OCI-LY3 (cell line): ENCODE results near the gene BACE1-AS.
A peak's percentile ranks its signal among the peaks of the same experiment; 100 is the strongest.

Source experiments
- H2AFZ ChIP-seq: fragments of 200-600, 300-600 bp; shearing (Covaris generic); 2 replicates; pipeline ENCODE4 v1.6.0; 2014; ENCODE audit warnings: antibody characterized with exemption, low read depth, low read length
- H3K27ac ChIP-seq: fragments of 200-600, 300-600 bp; sonication (generic); 2 replicates; pipeline ENCODE4 v1.5.1; 2014; ENCODE audit warnings: mild to moderate bottlenecking, low read length, moderate library complexity, mixed read lengths
- H3K27me3 ChIP-seq: fragments of 200-600, 300-600 bp; sonication (generic); 2 replicates; pipeline ENCODE4 v1.6.1; 2014; ENCODE audit warnings: low read depth, low read length, mixed read lengths
- H3K36me3 ChIP-seq: fragments of 200-600, 300-600 bp; sonication (generic); replicated peaks from 2 replicates; pipeline ENCODE3; 2014; ENCODE audit warnings: low read depth, low read length, mixed read lengths
- H3K4me1 ChIP-seq: fragments of 300-600, 200-600 bp; sonication (generic); 2 replicates; pipeline ENCODE4 v1.6.1; 2014; ENCODE audit warnings: low read length, mixed read lengths
- H3K4me2 ChIP-seq: fragments of 200-600, 300-600 bp; sonication (generic); 2 replicates; pipeline ENCODE4 v1.6.1; 2014; ENCODE audit warnings: low read length, mixed read lengths
- H3K4me3 ChIP-seq: fragments of 300-600, 200-600 bp; sonication (generic); 2 replicates; pipeline ENCODE4 v1.5.1; 2014; ENCODE audit warnings: antibody characterized with exemption, mild to moderate bottlenecking, low read length, moderate library complexity
- H3K79me2 ChIP-seq: fragments of 300-600, 200-600 bp; shearing (Covaris generic); 2 replicates; pipeline ENCODE4 v1.6.1; 2014; ENCODE audit warnings: mild to moderate bottlenecking, low read length, mixed read lengths
- H3K9ac ChIP-seq: fragments of 300-600, 200-600 bp; shearing (Covaris generic); 2 replicates; pipeline ENCODE4 v1.6.0; 2014; ENCODE audit warnings: mild to moderate bottlenecking, low read length, moderate library complexity
- H3K9me3 ChIP-seq: fragments of 200-600, 300-600 bp; shearing (Covaris generic); 2 replicates; pipeline ENCODE4 v1.6.1; 2014; ENCODE audit warnings: low read length, mixed read lengths; ENCODE audit not compliant: insufficient read depth
- H4K20me1 ChIP-seq: fragments of 200-600, 300-600 bp; sonication (generic); 2 replicates; pipeline ENCODE4 v1.6.1; 2016; ENCODE audit warnings: low read length, mixed read lengths; ENCODE audit not compliant: insufficient read depth
- CTCF ChIP-seq: fragments of 200-600, 300-600 bp; sonication (generic); IDR thresholded peaks from 2 replicates; pipeline ENCODE4 v1.5.1; 2014; ENCODE audit warnings: antibody characterized with exemption, low read length, low read depth
- EZH2phosphoT487 ChIP-seq: fragments of 200-600 bp; shearing (Covaris generic); IDR thresholded peaks from 2 replicates; pipeline ENCODE4 v1.6.1; 2018; ENCODE audit warnings: antibody characterized with exemption, mixed run types, low read depth

BACE1-AS gene

GRCh38 chr11:117300773-117301172 lies 9.6 kb downstream of the BACE1-AS start:
- H2AFZ ChIP-seq, result peak overlapping the region; percentile 91; the same call in 1 of the 2 replicates
- no peak overlapping the region for H3K27ac ChIP-seq
- no peak overlapping the region for H3K4me3 ChIP-seq
- no peaks in the 10 kb centered on the region for H4K20me1 ChIP-seq
- no peaks in the 10 kb centered on the region; the same call in 1 of the 2 replicates for H3K27me3 ChIP-seq
- H3K4me1 ChIP-seq, result peaks cover 28% of the 10 kb centered on the region
- no peaks in the 10 kb centered on the region for H3K9me3 ChIP-seq
- H3K4me2 ChIP-seq, result peak overlapping the region; percentile 34
- no peak overlapping the region for H3K9ac ChIP-seq
- H3K36me3 ChIP-seq, result no peaks in the 10 kb centered on the region
- TF ChIP-seq CTCF (no peak), EZH2phosphoT487 (no peak)
- no peaks in the 10 kb centered on the region for H3K79me2 ChIP-seq

GRCh38 chr11:117302228-117302627 lies 11.1 kb downstream of the BACE1-AS start:
- H4K20me1 ChIP-seq, result no peaks in the 10 kb centered on the region
- H3K9ac ChIP-seq, result no peak overlapping the region
- TF ChIP-seq CTCF, result no peak
- TF ChIP-seq EZH2phosphoT487, result no peak
- no peak overlapping the region for H3K4me2 ChIP-seq
- no peaks in the 10 kb centered on the region for H3K79me2 ChIP-seq
- no peaks in the 10 kb centered on the region for H3K9me3 ChIP-seq
- H3K36me3 ChIP-seq, result no peaks in the 10 kb centered on the region
- no peak overlapping the region for H3K4me3 ChIP-seq
- H2AFZ ChIP-seq, result no peak overlapping the region
- no peak overlapping the region for H3K27ac ChIP-seq
- no peaks in the 10 kb centered on the region; the same call in 1 of the 2 replicates for H3K27me3 ChIP-seq
- peaks cover 21% of the 10 kb centered on the region for H3K4me1 ChIP-seq

- no peak overlapping the region for H3K27ac ChIP-seq
- H3K4me2 ChIP-seq, result no peak overlapping the region
Measured at GRCh38 chr11:117303101-117303500, 12.0 kb downstream of the BACE1-AS start.

More at GRCh38 chr11:117303101-117303500, 12.0 kb downstream of the BACE1-AS start:
- TF ChIP-seq CTCF, result no peak
- TF ChIP-seq EZH2phosphoT487, result no peak
- Histone ChIP-seq H3K27me3 (no peaks in the 10 kb centered on the region; the same call in 1 of the 2 replicates), H4K20me1 (no peaks in the 10 kb centered on the region), H3K36me3 (no peaks in the 10 kb centered on the region), H3K79me2 (no peaks in the 10 kb centered on the region), H3K4me1 (peaks cover 21% of the 10 kb centered on the region), H3K9me3 (no peaks in the 10 kb centered on the region), H3K4me3 (no peak overlapping the region), H3K9ac (no peak overlapping the region), H2AFZ (no peak overlapping the region)
